H1 (cell line): ENCODE results near the gene RBM25. TPM values are rescaled to one million over a fixed set of nuclear protein-coding genes. Genes with fewer than 3 reads are reported as not detected.

ENCODE experiments used
- CTCF ChIA-PET: fragments of 300-600 bp; sonication (Branson Sonifier 250); formaldehyde crosslinking; loops from one replicate; lab custom pipeline; 2021; ENCODE audit not compliant: partially characterized antibody; lab: Charles Lee
- POLR2A ChIA-PET: fragments of 300-600 bp; sonication (Branson Sonifier 250); formaldehyde crosslinking; loops from one replicate; lab custom pipeline; 2021; ENCODE audit warnings: inconsistent platforms; ENCODE audit not compliant: partially characterized antibody; lab: Charles Lee
- DNase-seq, 2 experiments: peaks; one replicate each; pipeline versions ENCODE4 v3.0.0 to v3.0.0-alpha.2; 2010 to 2022; ENCODE audit warnings: low spot score in 2 of 2, low read depth in 1 of 2, mixed read lengths in 1 of 2
- FAIRE-seq: peaks from 2 replicates; lab custom pipeline; 2011; peaks lifted over from hg19 to GRCh38; lab: Jason Lieb, UNC
- H2AFZ ChIP-seq: 2 replicates; pipeline ENCODE4 v1.8.1; 2012; ENCODE audit warnings: low read length, inconsistent platforms
- H2AK5ac ChIP-seq: 2 replicates; pipeline ENCODE4 v1.6.1; 2013; ENCODE audit warnings: low read depth, low read length
- H2BK120ac ChIP-seq: replicated peaks from 2 replicates; pipeline ENCODE3; 2013; ENCODE audit warnings: low read depth, low read length, inconsistent platforms
- H2BK12ac ChIP-seq: 2 replicates; pipeline ENCODE4 v1.6.1; 2013; ENCODE audit warnings: low read depth, low read length
- H2BK15ac ChIP-seq: 2 replicates; pipeline ENCODE4 v1.6.1; 2013; ENCODE audit warnings: low read length
- H2BK20ac ChIP-seq: 2 replicates; pipeline ENCODE4 v1.6.1; 2013; ENCODE audit warnings: low read length
- H2BK5ac ChIP-seq: 2 replicates; pipeline ENCODE4 v1.6.1; 2013; ENCODE audit warnings: low read depth, low read length
- H3K14ac ChIP-seq: 2 replicates; pipeline ENCODE4 v1.6.1; 2013; ENCODE audit warnings: inconsistent platforms; ENCODE audit not compliant: insufficient read length
- H3K18ac ChIP-seq: 2 replicates; pipeline ENCODE4 v1.6.1; 2013; ENCODE audit warnings: low read length; ENCODE audit errors: extremely low read depth
- H3K23ac ChIP-seq: 2 replicates; pipeline ENCODE4 v1.6.1; 2013; ENCODE audit warnings: inconsistent platforms; ENCODE audit not compliant: insufficient read length
- H3K23me2 ChIP-seq: 2 replicates; pipeline ENCODE4 v1.6.1; 2013; ENCODE audit warnings: low read depth, low read length
- H3K27ac ChIP-seq: 2 replicates; pipeline ENCODE4 v1.6.1; 2011; ENCODE audit warnings: low read depth, low read length, inconsistent platforms
- H3K27me3 ChIP-seq, 4 experiments: replicated peaks in 1 of 4; 1 replicate in 1 of 4; 2 replicates in 3 of 4; pipeline versions ENCODE4 v1.6.1 to v1.8.1; 2011 to 2013; ENCODE audit warnings: low read length in 3 of 4, mild to moderate bottlenecking in 3 of 4, inconsistent platforms in 2 of 4, mixed read lengths in 2 of 4, moderate library complexity in 1 of 4; ENCODE audit not compliant: control insufficient read depth in 3 of 4, insufficient read depth in 3 of 4; ENCODE audit errors: extremely low read depth in 1 of 4
- H3K36me3 ChIP-seq, 4 experiments: 2 replicates each; pipeline versions ENCODE4 v1.6.1 to v1.8.1; 2011 to 2013; ENCODE audit warnings: mild to moderate bottlenecking in 4 of 4, low read length in 3 of 4, moderate library complexity in 2 of 4, control low read depth in 1 of 4, inconsistent platforms in 1 of 4; ENCODE audit not compliant: insufficient read depth in 4 of 4, control insufficient read depth in 2 of 4
- H3K4ac ChIP-seq: replicated peaks from 2 replicates; pipeline ENCODE3; 2013; ENCODE audit warnings: low read length, low read depth, mixed read lengths, inconsistent platforms; ENCODE audit not compliant: insufficient read length
- H3K4me1 ChIP-seq, 4 experiments: replicated peaks in 1 of 4; 1 replicate in 1 of 4; 2 replicates in 3 of 4; pipeline versions ENCODE4 v1.6.1 to v1.8.1; 2011 to 2013; ENCODE audit warnings: low read length in 3 of 4, inconsistent platforms in 2 of 4, mixed read lengths in 1 of 4; ENCODE audit not compliant: insufficient read depth in 4 of 4, control insufficient read depth in 3 of 4
- H3K4me2 ChIP-seq, 2 experiments: 2 replicates each; pipeline versions ENCODE4 v1.6.1 to v1.8.1; 2011 to 2013; ENCODE audit warnings: low read depth in 2 of 2, low read length in 2 of 2, control low read depth in 1 of 2, inconsistent platforms in 1 of 2, mild to moderate bottlenecking in 1 of 2; ENCODE audit not compliant: insufficient read depth in 1 of 2
- H3K4me3 ChIP-seq, 4 experiments: fragments of 200-600, 300-600 bp in 1 of 4; sonication (generic), shearing (Covaris generic), sonication (Bioruptor Twin) in 1 of 4; 2 replicates each; pipeline versions ENCODE4 v1.5.1 to v1.8.1; 2011 to 2016; ENCODE audit warnings: low read length in 4 of 4, low read depth in 3 of 4, control low read depth in 2 of 4, inconsistent platforms in 2 of 4, mild to moderate bottlenecking in 2 of 4, mixed read lengths in 1 of 4, moderate library complexity in 1 of 4; ENCODE audit not compliant: insufficient read depth in 2 of 4; ENCODE audit errors: extremely low read depth in 1 of 4
- H3K56ac ChIP-seq: replicated peaks from 2 replicates; pipeline ENCODE3; 2013; ENCODE audit warnings: low read depth, mild to moderate bottlenecking, mixed read lengths, low read length, inconsistent platforms; ENCODE audit not compliant: insufficient read length
- H3K79me1 ChIP-seq: 2 replicates; pipeline ENCODE4 v1.6.1; 2013; ENCODE audit warnings: low read depth, low read length, control low read depth
- H3K79me2 ChIP-seq, 2 experiments: 2 replicates each; pipeline versions ENCODE4 v1.6.1 to v1.8.1; 2012 to 2013; ENCODE audit warnings: low read length in 2 of 2, mild to moderate bottlenecking in 2 of 2, inconsistent platforms in 1 of 2; ENCODE audit not compliant: insufficient read depth in 2 of 2, control insufficient read depth in 1 of 2
- H3K9ac ChIP-seq, 4 experiments: replicated peaks in 1 of 4; 1 replicate in 1 of 4; 2 replicates in 3 of 4; pipeline versions ENCODE4 v1.6.1 to v1.8.1; 2011 to 2013; ENCODE audit warnings: low read depth in 3 of 4, low read length in 3 of 4, control low read depth in 2 of 4, mild to moderate bottlenecking in 2 of 4, moderate library complexity in 2 of 4, inconsistent platforms in 1 of 4; ENCODE audit errors: extremely low read depth in 1 of 4
- H3K9me3 ChIP-seq, 2 experiments: 2 replicates each; pipeline versions ENCODE4 v1.6.1 to v1.8.1; 2012 to 2013; ENCODE audit warnings: mild to moderate bottlenecking in 2 of 2, moderate library complexity in 2 of 2, control low read depth in 1 of 2, inconsistent platforms in 1 of 2, low read depth in 1 of 2, low read length in 1 of 2, mixed read lengths in 1 of 2; ENCODE audit not compliant: insufficient read depth in 2 of 2
- H4K20me1 ChIP-seq, 2 experiments: replicated peaks in 1 of 2; 2 replicates each; pipeline versions ENCODE3 to v1.8.1; 2011 to 2013; ENCODE audit warnings: inconsistent platforms in 2 of 2, low read length in 2 of 2, mild to moderate bottlenecking in 1 of 2; ENCODE audit not compliant: insufficient read depth in 2 of 2, control insufficient read depth in 1 of 2
- H4K5ac ChIP-seq: 2 replicates; pipeline ENCODE4 v1.6.1; 2013; ENCODE audit warnings: low read length, low read depth, mixed read lengths, inconsistent platforms; ENCODE audit not compliant: insufficient read length
- H4K8ac ChIP-seq: 2 replicates; pipeline ENCODE4 v1.8.0; 2013; ENCODE audit warnings: mild to moderate bottlenecking, moderate library complexity, low read length, inconsistent platforms; ENCODE audit not compliant: insufficient read depth; ENCODE audit errors: extremely low read depth
- H4K91ac ChIP-seq: replicated peaks from 2 replicates; pipeline ENCODE3; 2013; ENCODE audit warnings: low read length, mixed read lengths, inconsistent platforms; ENCODE audit not compliant: insufficient read length
- CHD1 ChIP-seq: IDR thresholded peaks from 2 replicates; pipeline ENCODE4 v1.6.1; 2012; ENCODE audit warnings: low read depth, low read length, improper control_type of control experiment
- CTBP2 ChIP-seq: IDR thresholded peaks from 2 replicates; pipeline ENCODE4 v1.7.0; 2011; ENCODE audit warnings: borderline replicate concordance, mild to moderate bottlenecking, moderate library complexity, mixed read lengths, low read length; ENCODE audit not compliant: insufficient read depth, insufficient read length
- CTCF ChIP-seq, 3 experiments: IDR thresholded peaks; 1 replicate in 2 of 3; 2 replicates in 1 of 3; pipeline versions ENCODE4 v1.5.1 to v1.6.1; 2011; ENCODE audit warnings: low read length in 3 of 3, mild to moderate bottlenecking in 3 of 3, inconsistent platforms in 2 of 3, low read depth in 1 of 3, moderate library complexity in 1 of 3; ENCODE audit not compliant: insufficient read depth in 1 of 3; ENCODE audit errors: control extremely low read depth in 1 of 3
- EZH2 ChIP-seq: fragments of 200-600 bp; sonication (generic); IDR thresholded peaks from 2 replicates; pipeline ENCODE4 v1.7.1; 2012; ENCODE audit warnings: low read depth, mild to moderate bottlenecking, moderate library complexity, low read length, inconsistent platforms; ENCODE audit not compliant: severe bottlenecking
- POLR2A ChIP-seq, 2 experiments: IDR thresholded peaks; 1 replicate in 1 of 2; 2 replicates in 1 of 2; pipeline ENCODE4 v1.6.1; 2011; ENCODE audit warnings: low read depth in 2 of 2, low read length in 2 of 2, mild to moderate bottlenecking in 2 of 2; ENCODE audit errors: control extremely low read depth in 1 of 2
- RBBP5 ChIP-seq: IDR thresholded peaks from 2 replicates; pipeline ENCODE4 v1.7.1; 2012; ENCODE audit warnings: low read depth, mild to moderate bottlenecking, inconsistent platforms, low read length, moderate library complexity, borderline replicate concordance
- SIRT6 ChIP-seq: IDR thresholded peaks from one replicate; pipeline ENCODE4 v1.7.1; 2012; ENCODE audit warnings: low read length, inconsistent platforms
- YY1 ChIP-seq: IDR thresholded peaks from 2 replicates; pipeline ENCODE4 v1.6.1; 2011; ENCODE audit warnings: low read depth, mild to moderate bottlenecking, low read length
- WGBS, 2 experiments: shearing (Covaris generic) in 1 of 2; methylation state at CpG; one replicate each; pipeline versions ENCODE4 v1.1.6 to v1.1.7; 2013 to 2015; ENCODE audit warnings: low lambda C conversion rate in 2 of 2, mixed read lengths in 2 of 2, inconsistent platforms in 1 of 2, low coverage in 1 of 2, missing lambda C conversion rate in 1 of 2; ENCODE audit not compliant: insufficient replicate concordance in 2 of 2, insufficient coverage in 1 of 2, insufficient read length in 1 of 2; ENCODE audit errors: extremely low coverage in 1 of 2, missing lambda C conversion rate in 1 of 2; 5-methylcytosine and 5-hydroxymethylcytosine counted together
- polyA plus RNA-seq, 7 experiments: library from polyadenylated mRNA; depleted of rRNA in 3 of 7; stranded (reverse) in 5 of 7; unstranded in 2 of 7; fragments of >200 nt in 5 of 7; fragments of 200-250 nt in 2 of 7; gene quantifications; 1 replicate in 5 of 7; 2 replicates in 1 of 7; 4 replicates in 1 of 7; pipeline versions ENCODE4 v1.2.1 to v1.2.3, GENCODE V29; 2011 to 2013; ENCODE audit warnings: missing spikeins in 2 of 7, mixed read lengths in 2 of 7
- total RNA-seq: library from RNA; stranded (reverse); fragmentation: NEBNext Ultra II Directional; extraction: Animal tissue kit (Norgen Biotek cat#: 25700); gene quantifications from 2 replicates; pipeline ENCODE4 v1.2.1, GENCODE V29; 2021

RBM25 gene
- total and polyA plus RNA-seq, 2 of the 8 experiments (the other 6 are each of a cell fraction or from before 2014, with no cell fraction given): 25.6 to 134 TPM

GRCh38 chr14:73149753-73150152 is 91.4 kb downstream of the RBM25 start:
- no peak overlapping the region for H3K18ac ChIP-seq
- H2AFZ ChIP-seq: no peak overlapping the region
- no peak overlapping the region for H4K91ac ChIP-seq
- peaks cover 2 to 24% (median 6%) of the 10 kb centered on the region in 4 experiments; a peak in 7 of 8 replicates for H3K36me3 ChIP-seq
- H3K27me3 ChIP-seq: no peaks in the 10 kb centered on the region
- H2AK5ac ChIP-seq: no peak overlapping the region
- no peaks in the 10 kb centered on the region for H3K23me2 ChIP-seq
- H3K9me3 ChIP-seq: no peaks in the 10 kb centered on the region
- H3K9ac ChIP-seq: no peak overlapping the region
- H3K4me1 ChIP-seq: no peaks in the 10 kb centered on the region
- H2BK20ac ChIP-seq: no peak overlapping the region
- H3K79me2 ChIP-seq: peaks cover 0 to 18% of the 10 kb centered on the region in 2 experiments; a peak in 3 of 4 replicates
- H3K56ac ChIP-seq: no peak overlapping the region
- H4K20me1 ChIP-seq: peaks cover 0 to 1% of the 10 kb centered on the region in 2 experiments
- no peak overlapping the region for H3K4ac ChIP-seq
- H2BK120ac ChIP-seq: no peak overlapping the region
- H3K4me2 ChIP-seq: no peak overlapping the region
- DNase-seq: no peak
- WGBS, 2 experiments: 93% methylated on average over 2 of the region's 2 CpGs; no CpG with 5 or more reads in 1 of the 2 experiments
- no peak overlapping the region for H4K8ac ChIP-seq
- no peak overlapping the region for H2BK15ac ChIP-seq
- no peak overlapping the region for H3K14ac ChIP-seq
- H3K23ac ChIP-seq: no peak overlapping the region
- no peak overlapping the region for H2BK5ac ChIP-seq
- FAIRE-seq: no peak
- ChIA-PET CTCF (no interaction called here), POLR2A (interaction anchor here (2.0 kb wide), 1 partner anchor 91 kb away, joined by 5 read pairs; the partner anchor contains the start of gene RBM25)
- no peaks in the 10 kb centered on the region for H3K79me1 ChIP-seq
- no peak overlapping the region for H4K5ac ChIP-seq
- no peak overlapping the region for H3K4me3 ChIP-seq
- H2BK12ac ChIP-seq: no peak overlapping the region
- no peak overlapping the region for H3K27ac ChIP-seq
- no peak for TF ChIP-seq POLR2A (IDR thresholded peaks at IDR 0.05; ENCODE audit: control extremely low read depth in 1 of 2, low read depth in 2 of 2, low read length in 2 of 2)
- no peak for TF ChIP-seq CTCF (IDR thresholded peaks at IDR 0.05; ENCODE audit: control extremely low read depth in 1 of 3, insufficient read depth in 1 of 3, low read depth in 1 of 3, low read length in 3 of 3)
- no peak for TF ChIP-seq RBBP5
- no peak for TF ChIP-seq YY1
- TF ChIP-seq SIRT6: no peak
- TF ChIP-seq CTBP2: no peak
- no peak for TF ChIP-seq EZH2
- no peak for TF ChIP-seq CHD1
